Endodermal cell (in vitro differentiated cells): ENCODE data around the gene CLHC1. TPM values are rescaled to one million over a fixed set of nuclear protein-coding genes. Genes with fewer than 3 reads are reported as not detected.
"Not testable (repeated sequence)": the region's sequence is repeated elsewhere in the genome, so short reads cannot be mapped to it uniquely, and the experiment has no call there.

ENCODE experiments used
- DNase-seq: peaks from one replicate; pipeline ENCODE4 v3.0.0-alpha.2; 2017
- H3K27ac ChIP-seq: 2 replicates; pipeline ENCODE4 v1.5.1; 2013; ENCODE audit warnings: mild to moderate bottlenecking, low read depth, low read length, moderate library complexity
- H3K27me3 ChIP-seq: 2 replicates; pipeline ENCODE4 v1.6.1; 2013; ENCODE audit warnings: mild to moderate bottlenecking, low read length, moderate library complexity; ENCODE audit not compliant: insufficient read depth, control insufficient read depth, poor library complexity, severe bottlenecking
- H3K36me3 ChIP-seq: 2 replicates; pipeline ENCODE4 v1.7.0; 2013; ENCODE audit warnings: mild to moderate bottlenecking, low read length, moderate library complexity; ENCODE audit not compliant: control insufficient read depth, insufficient read depth
- H3K4me1 ChIP-seq: one replicate; pipeline ENCODE4 v1.7.0; 2013; ENCODE audit warnings: low read length; ENCODE audit not compliant: control insufficient read depth, insufficient read depth
- H3K4me3 ChIP-seq: 2 replicates; pipeline ENCODE4 v1.5.1; 2013; ENCODE audit warnings: mild to moderate bottlenecking, low read length, moderate library complexity
- H3K9ac ChIP-seq: 2 replicates; pipeline ENCODE4 v1.6.1; 2013; ENCODE audit warnings: mild to moderate bottlenecking, low read length, moderate library complexity; ENCODE audit not compliant: poor library complexity, severe bottlenecking; ENCODE audit errors: extremely low read depth
- H3K9me3 ChIP-seq: 2 replicates; pipeline ENCODE4 v1.6.1; 2013; ENCODE audit warnings: mild to moderate bottlenecking, low read length, moderate library complexity; ENCODE audit not compliant: control insufficient read depth
- H3K27ac Mint-ChIP-seq: 2 replicates; pipeline ENCODE4 v1.8.0; 2020; ENCODE audit warnings: mixed read lengths
- H3K27me3 Mint-ChIP-seq: 2 replicates; pipeline ENCODE4 v1.8.0; 2021; ENCODE audit warnings: mild to moderate bottlenecking, mixed read lengths; ENCODE audit not compliant: insufficient read depth
- H3K36me3 Mint-ChIP-seq: 2 replicates; pipeline ENCODE4 v1.8.0; 2020; ENCODE audit warnings: low read depth, mixed read lengths
- H3K4me1 Mint-ChIP-seq: 2 replicates; pipeline ENCODE4 v1.8.0; 2020; ENCODE audit warnings: mixed read lengths
- H3K4me3 Mint-ChIP-seq: 2 replicates; pipeline ENCODE4 v1.8.0; 2020; ENCODE audit warnings: mild to moderate bottlenecking, moderate library complexity, mixed read lengths
- H3K9me3 Mint-ChIP-seq: 2 replicates; pipeline ENCODE4 v1.8.0; 2020; ENCODE audit warnings: mild to moderate bottlenecking, mixed read lengths
- CTCF ChIP-seq: fragments of 200-600 bp; sonication (generic); conservative IDR thresholded peaks from 2 replicates; pipeline ENCODE4 v1.5.0; 2021; ENCODE audit warnings: antibody characterized with exemption, mild to moderate bottlenecking
- WGBS, 2 experiments: methylation state at CpG; one replicate each; pipeline versions ENCODE4 v1.1.5 to v1.1.7; 2013; ENCODE audit warnings: missing lambda C conversion rate in 2 of 2, mixed read lengths in 1 of 2; ENCODE audit not compliant: insufficient coverage in 1 of 2, insufficient read length in 1 of 2; 5-methylcytosine and 5-hydroxymethylcytosine counted together
- long read RNA-seq, 4 experiments: library from polyadenylated mRNA in 2 of 4; library from RNA in 1 of 4; library from capped mRNA in 1 of 4; stranded (forward) in 3 of 4; unstranded in 1 of 4; transcript quantifications; one replicate each; pipeline ENCODE4 v2.0.0, GENCODE V29; 2020 to 2021; ENCODE audit warnings: inconsistent platforms in 1 of 4
- polyA plus RNA-seq, 2 experiments: library from polyadenylated mRNA; stranded (reverse); fragments of 50-300 nt; gene quantifications; one replicate each; pipeline ENCODE4 v1.2.3, GENCODE V29; 2013
- total RNA-seq, 2 donors: library from RNA; stranded (reverse); fragmentation: NEBNext Ultra II Directional in 1 of 2; extraction: Animal tissue kit (Norgen Biotek cat#: 25700) in 1 of 2; gene quantifications; 2 replicates in 1 of 2; 3 replicates in 1 of 2; pipeline ENCODE4 v1.2.1, GENCODE V29; 2021

CLHC1 gene
- 10 to 100 TPM; 15.4 to 17.9 TPM for total RNA-seq
- polyA plus RNA-seq (2013, experiment 1 of 2) = 10.5 TPM
- 9.7 TPM for polyA plus RNA-seq (2013, experiment 2 of 2)
- long read RNA-seq, experiment 1, partial matches to known transcripts = 3 of 3 reads
- long read RNA-seq, experiment 1, other reads (novel, unspliced or antisense) = 0 of 3 reads
- long read RNA-seq, experiment 2, partial matches to known transcripts = 0 of 7 reads
- long read RNA-seq, experiment 2, other reads (novel, unspliced or antisense) = 7 of 7 reads
- long read RNA-seq, experiment 3, partial matches to known transcripts = 1 of 16 reads
- long read RNA-seq, experiment 3, other reads (novel, unspliced or antisense) = 15 of 16 reads
- long read RNA-seq, experiment 4, partial matches to known transcripts = 0 of 7 reads
- long read RNA-seq, experiment 4, other reads (novel, unspliced or antisense) = 7 of 7 reads

DNA sequence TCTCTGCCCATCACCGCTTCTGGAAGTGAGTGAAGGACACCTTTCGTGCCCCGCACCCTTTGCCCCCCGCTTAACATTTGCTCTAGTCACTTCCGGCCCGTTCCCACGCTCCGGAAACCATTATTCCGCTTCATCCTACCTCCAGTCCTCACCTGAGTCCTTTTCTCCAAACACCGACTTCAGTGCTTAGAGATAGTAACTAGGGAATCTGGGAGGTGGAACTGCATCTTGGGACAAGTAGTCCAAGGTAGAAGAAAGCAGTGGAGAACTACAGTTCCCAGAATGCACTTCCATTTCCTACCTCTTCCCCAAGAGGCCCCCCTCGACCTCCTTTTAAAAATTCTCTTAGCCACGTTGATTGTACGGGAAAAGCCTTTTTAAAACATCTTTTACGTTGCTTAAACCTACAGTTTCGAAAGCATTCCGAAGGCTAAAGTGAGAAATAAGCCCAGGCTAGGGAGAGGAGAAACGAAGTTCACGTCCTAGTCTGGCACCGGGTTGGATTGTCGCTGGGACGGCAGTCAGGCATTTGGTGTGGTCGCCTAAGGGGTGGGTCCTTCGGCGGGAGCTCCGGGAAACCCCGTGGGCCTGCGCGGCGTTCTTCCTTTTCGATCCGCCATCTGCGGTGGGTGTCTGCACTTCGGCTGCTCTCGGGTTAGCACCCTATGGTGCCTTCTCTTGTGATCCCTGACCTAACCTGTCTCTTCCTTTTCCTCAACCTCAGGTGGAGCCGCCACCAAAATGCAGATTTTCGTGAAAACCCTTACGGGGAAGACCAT lies at the start of gene CLHC1, which contains the start of gene RPS27A:
Gene CLHC1, minus strand, starts transcription at position 210 of the 779 bp plus-strand sequence. CDS start 9,882 bp downstream, outside the sequence.
Gene RPS27A, plus strand, starts transcription at position 605 of the 779 bp plus-strand sequence. Its CDS starts 137 bp downstream, at position 742.
- H3K27ac ChIP-seq = peak within 1 kb of the TSS; percentile 89
- peaks cover 2% of the 10 kb centered on the region for H3K4me1 ChIP-seq
- no peak for TF ChIP-seq CTCF
- H3K27me3 ChIP-seq = no peaks in the 10 kb centered on the region
- H3K9ac ChIP-seq = peak within 1 kb of the TSS; percentile 98
- Mint-ChIP-seq H3K9me3 (no peaks in the 10 kb centered on the region), H3K27ac (peak within 1 kb of the TSS; percentile 98), H3K36me3 (peaks cover 51% of the 10 kb centered on the region), H3K4me3 (peak within 1 kb of the TSS; percentile 96), H3K27me3 (no peaks in the 10 kb centered on the region), H3K4me1 (peaks cover 26% of the 10 kb centered on the region)
- DNase-seq = peak; percentile 96
- WGBS, 2 experiments = 0 to 1% methylated on average over 28 to 37 of the region's 37 CpGs
- peak within 1 kb of the TSS; percentile 99 for H3K4me3 ChIP-seq
- peaks cover 44% of the 10 kb centered on the region for H3K36me3 ChIP-seq
- H3K9me3 ChIP-seq = no peaks in the 10 kb centered on the region

- 92 to 97% methylated on average over 4 to 5 of the region's 5 CpGs for WGBS, 2 experiments
- H3K4me1 Mint-ChIP-seq = peaks cover 23% of the 10 kb centered on the region
- not testable (repeated sequence) for H3K27ac Mint-ChIP-seq, H3K4me3 ChIP-seq, DNase-seq, H3K36me3 Mint-ChIP-seq, H3K9me3 ChIP-seq, H3K27ac ChIP-seq, H3K27me3 Mint-ChIP-seq, H3K27me3 ChIP-seq, H3K9ac ChIP-seq, H3K4me1 ChIP-seq, H3K9me3 Mint-ChIP-seq, H3K36me3 ChIP-seq, H3K4me3 Mint-ChIP-seq
Measured at GRCh38 chr2:55280851-55281546, 48.9 kb upstream of the CLHC1 start.

DNA sequence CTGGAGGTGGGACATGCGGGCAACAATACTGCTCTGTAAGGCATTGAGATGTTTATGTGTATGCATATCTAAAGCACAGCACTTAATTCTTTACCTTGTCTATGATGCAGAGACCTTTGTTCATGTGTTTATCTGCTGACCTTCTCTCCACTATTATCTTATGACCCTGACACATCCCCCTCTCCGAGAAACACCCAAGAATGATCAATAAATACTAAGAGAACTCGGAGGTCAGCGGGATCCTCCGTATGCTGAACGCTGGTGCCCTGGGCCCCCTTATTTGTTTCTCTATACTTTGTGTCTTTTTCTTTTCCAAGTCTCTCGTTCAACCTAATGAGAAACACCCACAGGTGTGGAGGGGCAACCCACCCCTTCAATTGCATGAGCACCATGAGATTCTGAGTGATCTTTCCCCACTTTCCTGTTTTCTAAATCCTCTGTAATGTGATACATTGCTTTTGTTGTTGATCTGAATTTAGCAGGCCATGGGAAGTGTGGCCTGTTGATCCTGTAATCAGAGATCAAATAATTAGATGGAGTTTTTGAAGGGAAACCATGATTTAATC lies 47.8 kb upstream of the CLHC1 start:
- not testable (repeated sequence) for H3K4me1 ChIP-seq, H3K36me3 ChIP-seq, H3K9me3 Mint-ChIP-seq, H3K27me3 ChIP-seq, H3K27me3 Mint-ChIP-seq, H3K36me3 Mint-ChIP-seq, H3K9me3 ChIP-seq
- H3K27ac ChIP-seq = peak overlapping the region; percentile 57
- 16 to 20% methylated on average over 2 to 6 of the region's 7 CpGs for WGBS, 2 experiments
- H3K27ac Mint-ChIP-seq = peak overlapping the region; percentile 91
- H3K9ac ChIP-seq = peak overlapping the region; percentile 44
- peaks cover 20% of the 10 kb centered on the region for H3K4me1 Mint-ChIP-seq
- peak overlapping the region; percentile 53 for H3K4me3 ChIP-seq
- peak overlapping the region; percentile 42 for H3K4me3 Mint-ChIP-seq
- DNase-seq = peak; percentile 57

DNA sequence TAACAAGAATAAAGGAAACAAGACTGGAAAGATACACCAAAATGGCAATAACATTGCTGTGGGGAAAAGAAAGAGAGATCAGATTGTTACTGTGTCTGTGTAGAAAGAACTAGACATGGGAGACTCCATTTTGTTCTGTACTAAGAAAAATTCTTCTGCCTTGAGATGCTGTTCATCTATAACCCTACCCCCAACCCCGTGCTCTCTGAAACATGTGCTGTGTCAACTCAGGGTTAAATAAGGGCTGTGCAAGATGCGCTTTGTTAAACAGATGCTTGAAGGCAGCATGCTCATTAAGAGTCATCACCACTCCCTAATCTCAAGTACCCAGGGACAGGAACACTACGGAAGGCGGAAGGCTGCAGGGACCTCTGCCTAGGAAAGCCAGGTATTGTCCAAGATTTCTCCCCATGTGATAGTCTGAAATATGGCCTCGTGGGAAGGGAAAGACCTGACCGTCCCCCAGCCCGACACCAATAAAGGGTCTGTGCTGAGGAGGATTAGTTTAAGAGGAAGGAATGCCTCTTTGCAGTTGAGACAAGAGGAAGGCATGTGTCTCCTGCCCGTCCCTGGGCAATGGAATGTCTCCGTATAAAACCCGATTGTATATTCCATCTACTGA lies 47.2 kb upstream of the CLHC1 start:
- not testable (repeated sequence) for H3K27me3 Mint-ChIP-seq, H3K9ac ChIP-seq, H3K9me3 ChIP-seq, H3K36me3 ChIP-seq, H3K27ac ChIP-seq, H3K4me1 ChIP-seq, H3K9me3 Mint-ChIP-seq, H3K36me3 Mint-ChIP-seq, H3K27me3 ChIP-seq, H3K4me3 ChIP-seq
- peak; percentile 57 for DNase-seq
- Mint-ChIP-seq H3K4me3 (peak overlapping the region; percentile 42), H3K4me1 (peaks cover 20% of the 10 kb centered on the region), H3K27ac (peak overlapping the region; percentile 91)
- WGBS, 2 experiments = 27 to 31% methylated on average over 3 to 10 of the region's 10 CpGs
